ENCODE measurements around the gene SSX3.
"Not testable (repeated sequence)": the region's sequence is repeated elsewhere in the genome, so short reads cannot be mapped to it uniquely, and the experiment has no call there.

Gene SSX3, protein sequence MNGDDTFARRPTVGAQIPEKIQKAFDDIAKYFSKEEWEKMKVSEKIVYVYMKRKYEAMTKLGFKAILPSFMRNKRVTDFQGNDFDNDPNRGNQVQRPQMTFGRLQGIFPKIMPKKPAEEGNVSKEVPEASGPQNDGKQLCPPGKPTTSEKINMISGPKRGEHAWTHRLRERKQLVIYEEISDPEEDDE

DNA sequence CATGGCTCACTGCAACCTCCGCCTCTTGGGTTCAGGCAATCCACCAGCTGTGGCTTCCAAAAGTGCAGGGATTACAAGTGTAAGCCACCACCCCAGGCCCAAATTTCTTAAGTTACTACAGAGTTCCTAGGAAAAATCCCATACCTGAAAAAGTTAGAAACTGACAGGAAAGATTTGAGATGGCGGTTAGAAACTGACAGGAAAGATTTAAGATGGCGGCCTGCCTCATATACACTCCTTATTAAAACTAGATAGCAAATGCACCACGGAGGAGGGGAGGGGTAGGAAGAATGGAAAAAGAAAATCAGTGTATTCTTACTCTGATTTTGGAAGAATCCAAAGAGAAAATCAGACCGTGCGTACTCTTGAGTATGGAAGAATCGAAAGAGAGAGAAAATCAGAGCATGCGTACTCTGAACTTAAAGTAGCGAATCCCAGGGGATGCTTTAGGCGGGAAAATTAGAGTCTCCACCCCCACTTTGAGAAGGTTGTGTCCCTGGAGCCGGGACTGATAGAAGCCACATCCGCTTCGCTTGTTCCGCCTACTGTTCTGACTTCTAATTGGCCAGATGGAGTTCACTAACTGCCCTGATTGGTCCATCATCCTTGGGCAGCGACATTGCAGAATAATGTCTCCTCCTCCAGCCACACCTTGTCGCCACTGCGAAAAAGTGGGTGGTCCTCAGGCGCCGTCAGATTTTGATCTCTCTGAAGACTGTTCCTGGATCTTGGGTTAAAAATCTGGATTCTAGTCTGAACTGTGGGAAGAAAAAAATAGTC, at the start of gene SSX3:
Gene SSX3, minus strand, starts transcription at position 389 of the 780 bp plus-strand sequence. CDS start 1,454 bp downstream, outside the sequence.
- not testable (repeated sequence) for DNase-seq

DNA sequence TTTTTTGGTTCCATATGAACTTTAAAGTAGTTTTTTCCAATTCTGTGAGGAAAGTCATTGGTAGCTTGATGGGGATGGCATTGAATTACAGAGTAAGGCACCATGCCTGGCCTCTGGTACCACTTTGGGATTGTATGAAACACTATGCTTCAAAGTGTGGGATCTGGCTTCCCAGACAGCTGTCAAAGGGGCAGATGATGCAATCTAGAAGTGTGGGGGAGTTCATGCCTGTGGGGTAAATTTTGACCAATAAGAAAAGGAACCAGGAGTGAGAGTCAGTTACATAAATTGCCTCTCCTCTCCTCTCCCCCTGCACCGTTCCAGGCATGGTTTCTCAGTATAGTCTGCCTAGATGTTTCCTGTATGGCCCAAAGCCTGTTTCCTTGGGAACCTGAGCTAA, 41.3 kb upstream of the SSX3 start:
- not testable (repeated sequence) for DNase-seq

DNA sequence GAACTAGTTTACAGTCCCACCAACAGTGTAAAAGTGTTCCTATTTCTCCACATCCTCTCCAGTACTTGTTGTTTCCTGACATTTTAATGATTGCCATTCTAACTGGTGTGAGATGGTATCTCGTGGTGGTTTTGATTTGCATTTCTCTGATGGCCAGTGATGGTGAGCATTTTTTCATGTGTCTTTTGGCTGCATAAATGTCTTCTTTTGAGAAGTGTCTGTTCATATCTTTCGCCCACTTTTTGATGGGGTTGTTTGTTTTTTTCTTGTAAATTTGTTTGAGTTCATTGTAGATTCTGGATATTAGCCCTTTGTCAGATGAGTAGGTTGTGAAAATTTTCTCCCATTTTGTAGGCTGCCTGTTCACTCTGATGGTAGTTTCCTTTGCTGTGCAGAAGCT, 40.4 kb upstream of the SSX3 start:
- DNase-seq, result not testable (repeated sequence)

DNA sequence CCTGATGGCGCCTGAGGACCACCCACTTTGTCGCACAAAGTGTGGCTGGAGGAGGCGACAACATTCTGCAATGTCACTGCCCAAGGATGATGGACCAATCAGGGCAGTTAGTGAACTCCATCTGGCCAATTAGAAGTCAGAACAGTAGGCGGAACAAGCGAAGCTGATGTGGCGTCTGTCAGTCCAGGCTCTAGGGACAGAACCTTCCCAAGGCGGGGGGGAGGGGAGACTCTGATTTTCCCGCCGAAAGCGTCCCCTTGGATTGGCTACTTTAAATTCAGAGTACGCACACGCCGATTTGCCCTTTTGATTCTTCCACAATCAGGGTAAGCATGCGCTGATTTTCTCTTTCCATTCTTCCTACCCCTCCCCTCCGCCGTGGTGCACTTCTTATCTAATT, 26.7 kb upstream of the SSX3 start, which contains the start of gene SSX4:
Gene SSX4, plus strand, starts transcription at position 301 of the 400 bp plus-strand sequence. CDS start 515 bp downstream, outside the sequence.
- not testable (repeated sequence) for DNase-seq

DNA sequence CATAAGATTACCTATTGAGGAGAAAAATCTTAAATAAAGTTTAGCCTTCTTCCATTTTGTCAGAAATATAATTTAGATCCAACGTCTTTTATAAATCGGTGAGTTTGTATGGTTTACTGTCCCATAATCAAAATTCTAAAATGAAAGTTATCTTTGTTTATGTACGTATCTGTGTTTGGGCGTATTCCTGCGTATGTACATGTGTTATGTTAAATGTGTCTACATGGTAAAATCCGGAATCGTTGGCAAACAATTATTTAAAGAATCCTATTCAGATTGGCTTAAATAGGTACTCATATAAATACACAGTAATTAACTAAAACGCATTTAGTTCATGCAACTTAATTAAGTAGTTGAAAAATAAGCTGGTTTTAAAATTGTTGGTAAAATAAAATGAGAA, 13.9 kb upstream of the SSX3 start:
- not testable (repeated sequence) for DNase-seq

DNA sequence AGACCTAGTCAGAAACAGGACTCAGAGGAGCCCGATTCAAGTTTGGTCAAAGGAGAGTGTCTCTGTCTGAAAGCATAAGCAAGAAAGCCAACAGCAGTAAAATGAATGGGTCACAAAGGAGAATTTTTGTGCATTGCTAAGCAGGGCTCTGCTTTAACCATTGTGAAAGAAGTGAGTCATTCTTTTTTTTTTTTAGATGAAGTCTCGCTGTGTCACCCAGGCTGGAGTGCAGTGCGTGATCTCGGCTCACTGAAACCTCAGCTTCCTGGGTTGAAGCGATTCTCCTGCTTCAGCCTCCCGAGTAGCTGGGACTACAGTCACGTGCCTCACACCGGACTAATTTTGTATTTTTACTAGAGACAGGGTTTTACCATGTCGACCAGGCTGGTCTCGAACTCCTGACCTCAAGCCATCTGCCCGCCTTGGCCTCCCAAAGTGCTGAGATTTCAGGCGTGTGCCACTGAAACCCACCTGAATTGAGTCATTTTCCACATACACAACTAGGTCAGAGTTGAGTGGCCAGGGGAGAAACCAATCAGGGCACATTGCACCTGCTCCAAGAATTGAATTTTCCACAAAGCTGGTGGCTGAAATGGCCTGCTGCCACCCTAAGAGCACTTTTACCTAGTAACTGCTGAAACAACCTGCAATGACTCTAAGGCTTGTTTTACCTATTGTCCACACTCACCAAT, 11.4 kb upstream of the SSX3 start:
- not testable (repeated sequence) for DNase-seq

DNA sequence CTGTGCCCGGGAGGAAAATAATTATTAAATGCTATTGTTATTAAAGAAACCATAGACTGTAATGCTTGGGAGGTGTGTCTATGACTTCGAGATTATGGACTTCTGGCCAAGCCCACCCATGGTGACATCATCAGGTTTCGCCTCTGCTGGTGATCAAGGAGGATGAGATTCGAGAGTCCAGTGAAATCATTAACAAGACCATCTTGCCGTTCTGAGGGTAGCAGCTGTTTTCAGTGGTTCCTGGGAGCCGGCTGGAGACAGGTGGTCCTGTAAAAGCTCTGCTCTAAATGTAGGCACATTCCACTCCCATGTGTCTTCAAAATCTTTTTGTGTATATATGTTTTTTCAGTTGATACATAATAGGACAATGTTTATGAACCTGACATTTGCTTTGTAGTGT, 2.8 kb upstream of the SSX3 start:
- not testable (repeated sequence) for DNase-seq

DNA sequence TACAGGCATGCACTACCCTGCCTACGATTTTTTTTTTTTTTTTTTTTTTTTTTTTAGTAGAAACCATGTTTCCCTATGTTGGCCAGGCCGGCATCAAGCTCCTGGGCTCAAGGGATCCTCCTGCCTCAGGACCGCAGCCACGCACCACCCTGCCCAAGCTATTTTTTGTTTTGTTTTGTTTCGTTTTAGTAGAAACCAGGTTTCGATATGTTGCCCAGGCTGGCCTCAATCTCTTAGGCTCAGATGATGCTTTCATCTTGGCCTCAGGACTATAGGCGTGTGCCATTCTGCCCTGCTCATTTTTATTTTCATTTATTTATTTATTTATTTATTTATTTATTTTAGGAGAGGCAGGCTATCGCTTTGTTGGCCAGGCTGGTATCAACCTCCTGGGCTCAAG, 1.2 kb upstream of the SSX3 start:
- DNase-seq, result no peak

DNA sequence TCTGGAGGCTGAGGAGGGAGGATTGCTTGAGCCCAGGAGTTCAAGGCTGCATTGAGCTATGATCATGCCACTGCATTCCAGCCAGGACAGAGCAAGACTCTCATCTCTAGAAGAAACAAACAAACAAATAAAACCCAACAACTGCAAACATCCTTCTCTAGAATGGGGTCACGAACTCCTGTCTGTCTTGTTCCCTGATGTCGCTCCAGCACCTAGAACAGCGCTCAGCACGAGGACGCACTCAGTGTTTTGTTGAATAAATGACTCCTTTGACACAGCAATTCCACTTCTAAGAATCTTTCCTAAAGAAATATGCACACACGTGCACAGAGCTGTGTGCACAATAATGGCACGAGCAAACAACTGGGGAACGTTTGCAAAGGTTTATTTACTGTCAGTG, 10.4 kb downstream of the SSX3 start:
- DNase-seq, result not testable (repeated sequence)

DNA sequence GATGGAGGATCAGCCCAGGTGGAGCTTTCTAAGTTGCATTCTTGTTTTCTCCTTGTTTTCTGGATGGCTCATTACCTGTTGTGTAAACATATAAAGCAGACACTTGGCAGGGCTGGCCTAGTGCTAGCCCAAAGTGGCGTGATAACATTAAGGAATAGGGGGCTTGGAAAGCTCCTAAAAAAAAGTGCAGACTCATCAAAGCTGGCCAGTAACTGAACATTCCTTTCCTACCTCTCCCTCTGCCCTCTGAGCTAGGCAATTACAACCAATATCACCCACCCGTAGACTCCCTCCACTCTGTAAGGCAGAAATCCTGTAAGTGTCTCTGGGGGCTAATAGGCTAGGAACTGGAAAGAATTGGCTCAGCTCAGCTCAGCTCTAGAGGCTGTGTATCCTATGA, 42.5 kb downstream of the SSX3 start:
- not testable (repeated sequence) for DNase-seq

DNA sequence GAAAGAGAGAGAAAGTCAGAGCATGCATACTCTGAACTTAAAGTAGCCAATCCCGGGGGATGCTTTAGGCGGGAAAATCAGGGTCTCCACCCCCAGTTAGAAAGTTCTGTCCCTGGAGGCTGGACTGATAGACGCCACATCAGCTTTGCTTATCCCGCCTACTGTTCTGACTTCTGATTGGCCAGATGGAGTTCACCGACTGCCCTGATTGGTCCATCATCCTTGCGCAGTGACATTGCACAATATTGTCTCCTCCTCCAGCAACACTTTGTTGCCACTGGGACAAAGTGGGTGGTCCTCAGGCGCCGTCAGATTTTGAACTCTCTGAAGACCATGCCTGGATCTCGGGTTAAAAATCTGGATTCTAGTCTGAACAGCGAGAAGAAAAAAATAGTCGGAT, 50.3 kb downstream of the SSX3 start:
- no peak for DNase-seq
